Upper lobe of left lung (tissue), 4 donors: ENCODE data around the gene CMPK2.

Experiments used
- CTCF ChIP-seq, 6 experiments: fragments of 450-650 bp in 4 of 6; fragments of 200-600 bp in 2 of 6; sonication (generic) in 2 of 6; IDR thresholded peaks; one replicate each; pipeline ENCODE4 v1.5.1; 2016 to 2019; ENCODE audit warnings: antibody characterized with exemption in 6 of 6
- POLR2A ChIP-seq, 4 donors: fragments of 450-650 bp; IDR thresholded peaks; one replicate each; pipeline ENCODE4 v1.5.1; 2016 to 2017; ENCODE audit warnings: antibody characterized with exemption in 4 of 4, mild to moderate bottlenecking in 2 of 4

- TF ChIP-seq CTCF (IDR thresholded peaks at IDR 0.05) (no peak), POLR2A (IDR thresholded peaks at IDR 0.05) (no peak)
These were observed 43.3 kb downstream of the CMPK2 start for GRCh38 chr2:6822406-6822805.
